Measurements from ENCODE around the gene HEXIM1.

The HEXIM1 gene

DNA sequence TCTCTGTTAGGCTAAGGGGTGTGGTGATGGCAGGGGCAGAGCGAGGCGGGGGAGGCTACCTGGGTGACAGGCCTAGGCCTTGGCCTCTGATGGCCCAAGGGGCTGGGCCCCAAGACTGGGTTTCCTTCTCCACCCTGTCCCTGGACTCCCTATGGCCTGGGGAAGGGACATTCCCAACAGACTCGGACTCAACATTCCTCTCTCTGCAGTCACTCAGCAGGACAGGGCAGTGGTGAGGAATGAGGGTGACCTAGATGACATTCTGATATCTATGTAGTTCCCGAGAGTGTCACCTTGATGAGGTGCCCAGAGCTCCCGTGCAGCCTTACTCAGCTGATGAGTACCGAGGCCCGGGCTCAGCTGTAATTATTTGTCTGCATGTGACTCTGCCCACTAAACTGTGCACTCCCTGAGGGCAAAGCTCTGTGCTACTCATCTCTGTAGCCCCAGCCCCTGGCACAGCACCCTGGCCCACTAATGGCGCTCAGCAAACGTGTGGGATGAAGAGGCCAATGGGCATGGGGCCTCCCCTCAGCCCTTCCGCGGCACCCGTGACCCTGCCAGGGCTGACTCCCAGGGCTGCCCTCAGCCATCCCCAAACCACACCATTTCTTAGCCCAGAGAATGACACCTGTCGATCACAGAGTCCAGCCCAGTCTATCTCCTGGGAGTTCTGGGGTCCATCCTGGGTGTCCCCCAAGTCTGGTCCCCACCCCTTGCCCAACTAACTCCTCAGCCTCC is 18.2 kb upstream of the HEXIM1 start:
- TF ChIP-seq CTCF (IDR thresholded peaks at IDR 0.05; ENCODE audit: low read depth, low read length, missing control alignments) = no peak
- no peak for DNase-seq
- no peak overlapping the region for H3K27ac ChIP-seq
- no peaks in the 10 kb centered on the region for H3K36me3 ChIP-seq (replicated peaks)
- no peak overlapping the region for H3K4me3 ChIP-seq (ENCODE audit: low read depth, low read length)
- in situ Hi-C loops (cut with HindIII; ENCODE audit: low pct_ligation_motif_present, low sequenced_read_pairs) = no loop called here
- H3K27me3 ChIP-seq (replicated peaks) = no peaks in the 10 kb centered on the region

DNA sequence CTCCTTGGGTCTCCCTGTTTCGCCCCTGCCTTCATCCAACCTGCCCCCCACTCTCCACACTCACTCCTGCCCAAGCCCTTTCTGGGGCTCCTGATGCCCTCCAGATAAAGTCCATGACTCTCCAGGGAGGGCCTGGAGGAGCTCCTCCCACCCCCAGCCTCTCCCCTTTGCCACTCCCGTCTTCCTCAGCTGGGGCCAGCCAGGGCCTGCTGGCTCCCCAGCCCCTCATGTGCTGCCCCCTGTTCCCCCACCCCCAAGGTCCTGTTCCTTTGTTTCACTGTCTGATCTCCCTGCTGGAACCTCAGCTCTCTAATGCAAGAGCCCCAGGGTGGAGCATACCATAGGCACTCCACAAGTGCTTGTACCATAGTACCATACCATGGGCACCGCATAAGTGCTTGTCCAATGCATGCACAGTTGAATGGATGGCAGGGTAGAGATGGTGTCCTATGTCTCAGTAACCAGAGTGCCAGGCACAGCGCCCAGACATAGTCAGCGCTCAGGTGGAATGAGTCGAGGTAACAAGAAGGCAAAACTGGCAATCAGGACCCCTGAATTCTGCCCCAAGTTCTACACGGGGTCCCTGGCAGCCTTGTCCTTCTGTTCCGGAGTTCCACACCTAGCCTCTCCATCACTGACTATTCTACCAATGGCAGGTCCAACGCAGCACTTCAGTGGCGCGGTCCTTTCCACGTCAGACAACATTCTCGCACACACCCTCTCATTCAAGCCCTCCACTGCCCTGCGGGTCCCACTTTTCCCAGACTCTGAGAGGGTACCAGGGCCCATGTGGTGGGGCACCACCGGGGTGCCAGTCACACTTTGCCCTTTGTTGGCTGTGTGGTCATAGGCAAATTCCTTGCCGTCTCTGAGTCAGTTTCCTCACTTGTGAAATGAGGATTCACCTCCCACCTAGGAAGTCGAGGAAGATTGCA is 17.3 kb upstream of the HEXIM1 start:
- in situ Hi-C loops (cut with HindIII; ENCODE audit: low pct_ligation_motif_present, low sequenced_read_pairs) = no loop called here
- DNase-seq = no peak
- no peaks in the 10 kb centered on the region for H3K27me3 ChIP-seq (replicated peaks)
- no peak for TF ChIP-seq CTCF (IDR thresholded peaks at IDR 0.05; ENCODE audit: low read depth, low read length, missing control alignments)
- no peaks in the 10 kb centered on the region for H3K36me3 ChIP-seq (replicated peaks)
- peak overlapping the region; percentile 77 for H3K4me3 ChIP-seq (ENCODE audit: low read depth, low read length)
- no peak overlapping the region for H3K27ac ChIP-seq

- H3K4me3 ChIP-seq (ENCODE audit: low read depth, low read length) = peak overlapping the region; percentile 77
- no peak for DNase-seq
Measured at GRCh38 chr17:45131616-45132319, 16.5 kb upstream of the HEXIM1 start.

GRCh38 chr17:45132320-45132571 is 16.0 kb upstream of the HEXIM1 start, which contains the start of gene PLCD3:
Gene PLCD3, minus strand, starts transcription at chr17:45132515. Its CDS starts 105 bp downstream, at chr17:45132410.
- Histone ChIP-seq H3K4me3 (ENCODE audit: low read depth, low read length) (peak within 1 kb of the TSS; percentile 77), H3K36me3 (replicated peaks) (no peaks in the 10 kb centered on the region), H3K27ac (peak within 1 kb of the TSS; percentile 78), H3K27me3 (replicated peaks) (no peaks in the 10 kb centered on the region)
- no peak for DNase-seq
- in situ Hi-C loops (cut with HindIII; ENCODE audit: low pct_ligation_motif_present, low sequenced_read_pairs) = no loop called here
- TF ChIP-seq CTCF (IDR thresholded peaks at IDR 0.05; ENCODE audit: low read depth, low read length, missing control alignments) = no peak

More at GRCh38 chr17:45131616-45132319, 16.5 kb upstream of the HEXIM1 start:
- in situ Hi-C loops (cut with HindIII; ENCODE audit: low pct_ligation_motif_present, low sequenced_read_pairs) = no loop called here
- TF ChIP-seq CTCF (IDR thresholded peaks at IDR 0.05; ENCODE audit: low read depth, low read length, missing control alignments) = peak; percentile 86
- Histone ChIP-seq H3K27me3 (replicated peaks) (no peaks in the 10 kb centered on the region), H3K36me3 (replicated peaks) (no peaks in the 10 kb centered on the region), H3K27ac (no peak overlapping the region)

DNA sequence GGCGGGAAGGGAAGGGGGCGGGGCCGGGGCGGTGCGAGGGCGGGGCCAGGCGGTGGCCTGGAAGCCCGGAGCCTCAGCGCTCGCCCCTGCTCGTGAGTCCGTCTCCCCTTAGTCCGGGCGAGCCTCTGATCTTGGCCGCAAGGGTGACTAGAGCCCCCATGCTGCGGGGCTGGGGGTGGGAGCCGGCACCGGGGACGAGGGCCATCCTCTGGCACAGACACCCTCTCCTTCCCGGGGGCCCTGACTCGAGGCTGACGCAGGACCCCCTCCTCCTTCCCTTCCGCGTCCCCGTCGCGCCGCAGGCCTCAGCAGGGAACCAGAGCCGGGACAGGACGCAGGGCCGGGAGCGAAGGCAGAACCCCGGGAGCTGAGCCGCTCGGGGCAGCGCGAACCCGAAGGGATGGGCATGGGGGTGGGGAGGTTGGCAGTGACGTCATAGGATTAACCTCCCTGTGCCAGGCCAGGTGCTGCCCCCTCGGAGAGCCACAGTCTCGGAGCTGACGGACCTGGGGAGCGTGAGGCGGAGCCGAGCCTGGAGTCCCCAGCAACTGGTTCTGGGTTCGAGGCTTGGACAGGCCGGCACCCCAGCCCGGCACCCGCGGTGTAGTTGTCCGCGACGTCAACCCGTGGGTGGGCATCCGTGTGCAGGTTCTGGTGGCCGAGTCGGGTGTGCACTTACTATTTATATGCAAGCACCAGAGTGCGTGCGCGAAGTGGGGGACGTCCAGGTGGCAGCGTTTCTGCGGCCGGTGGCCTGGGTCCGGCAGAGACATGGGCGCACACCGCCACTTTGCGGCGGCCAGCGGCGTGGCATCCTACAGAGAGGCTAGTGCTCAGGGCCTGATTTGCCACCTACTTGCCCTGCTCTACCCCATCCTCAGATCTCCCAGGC is 15.5 kb upstream of the HEXIM1 start:
- H3K4me3 ChIP-seq (ENCODE audit: low read depth, low read length) = peak overlapping the region; percentile 77
- H3K27me3 ChIP-seq (replicated peaks) = no peaks in the 10 kb centered on the region
- TF ChIP-seq CTCF (IDR thresholded peaks at IDR 0.05; ENCODE audit: low read depth, low read length, missing control alignments) = peak; percentile 87
- peak; percentile 57 for DNase-seq
- no peaks in the 10 kb centered on the region for H3K36me3 ChIP-seq (replicated peaks)
- peak overlapping the region; percentile 78 for H3K27ac ChIP-seq
- in situ Hi-C loops (cut with HindIII; ENCODE audit: low pct_ligation_motif_present, low sequenced_read_pairs) = no loop called here
